MM.1S (cell line): ENCODE data around the gene CAPN15.

Experiments
- CTCF ChIP-seq: fragments of 300-600 bp; sonication (generic); IDR thresholded peaks from 2 replicates; pipeline ENCODE4 v1.5.1; 2016; ENCODE audit warnings: antibody characterized with exemption, low read length, mixed read lengths
- EZH2 ChIP-seq: fragments of 300-600 bp; sonication (generic); optimal IDR thresholded peaks from 2 replicates; pipeline ENCODE3; 2017; ENCODE audit warnings: low read depth, mild to moderate bottlenecking, antibody characterized with exemption, low read length, mixed read lengths

GRCh38 chr16:568401-569258, 41.1 kb downstream of the CAPN15 start:
- TF ChIP-seq CTCF (no peak), EZH2 (no peak)
